Measurements from ENCODE around the gene CDCP1. TPM values are rescaled to one million over a fixed set of nuclear protein-coding genes. Genes with fewer than 3 reads are reported as not detected.

CDCP1 gene
- total RNA-seq, 1 donor: 7.6 TPM

GRCh38 chr3:45164056-45164455 is 17.9 kb upstream of the CDCP1 start:
- no peak overlapping the region for H3K27ac ChIP-seq (ENCODE audit: low read depth, low read length)
- TF ChIP-seq CTCF (IDR thresholded peaks at IDR 0.05; ENCODE audit: extremely low read depth, low read depth, low read length): no peak
- H3K4me3 ChIP-seq (ENCODE audit: insufficient read depth, low read length): no peak overlapping the region
- H2AFZ ChIP-seq (ENCODE audit: low read length): no peak overlapping the region
- H3K27me3 ChIP-seq (ENCODE audit: insufficient read depth, low read length): no peaks in the 10 kb centered on the region
- no peaks in the 10 kb centered on the region for H4K20me1 ChIP-seq (ENCODE audit: insufficient read depth, low read length)
- H3K36me3 ChIP-seq (ENCODE audit: insufficient read depth, low read length): no peaks in the 10 kb centered on the region
- no peaks in the 10 kb centered on the region for H3K79me2 ChIP-seq (ENCODE audit: insufficient read depth, low read length)
- no peak overlapping the region for H3K4me2 ChIP-seq (ENCODE audit: insufficient read depth, low read length)
- no peak for DNase-seq (ENCODE audit: insufficient read length, low spot score, missing footprints)
- H3K9me3 ChIP-seq (ENCODE audit: low read depth, low read length): no peaks in the 10 kb centered on the region
- peaks cover 17% of the 10 kb centered on the region for H3K4me1 ChIP-seq (ENCODE audit: insufficient read depth, low read length)

- H3K27ac ChIP-seq (ENCODE audit: low read depth, low read length): no peak overlapping the region
- no peaks in the 10 kb centered on the region for H3K79me2 ChIP-seq (ENCODE audit: insufficient read depth, low read length)
- H3K9me3 ChIP-seq (ENCODE audit: low read depth, low read length): no peaks in the 10 kb centered on the region
- H3K27me3 ChIP-seq (ENCODE audit: insufficient read depth, low read length): no peaks in the 10 kb centered on the region
- H3K36me3 ChIP-seq (ENCODE audit: insufficient read depth, low read length): no peaks in the 10 kb centered on the region
- H2AFZ ChIP-seq (ENCODE audit: low read length): no peak overlapping the region
- DNase-seq (ENCODE audit: insufficient read length, low spot score, missing footprints): no peak
- H4K20me1 ChIP-seq (ENCODE audit: insufficient read depth, low read length): no peaks in the 10 kb centered on the region
- TF ChIP-seq CTCF (IDR thresholded peaks at IDR 0.05; ENCODE audit: extremely low read depth, low read depth, low read length): no peak
- no peak overlapping the region for H3K4me2 ChIP-seq (ENCODE audit: insufficient read depth, low read length)
- H3K4me3 ChIP-seq (ENCODE audit: insufficient read depth, low read length): no peak overlapping the region
- H3K4me1 ChIP-seq (ENCODE audit: insufficient read depth, low read length): peaks cover 17% of the 10 kb centered on the region
Measured at GRCh38 chr3:45163481-45163880, 17.3 kb upstream of the CDCP1 start.

- peak; percentile 75 for DNase-seq (ENCODE audit: insufficient read length, low spot score, missing footprints)
- no peak for TF ChIP-seq CTCF (IDR thresholded peaks at IDR 0.05; ENCODE audit: extremely low read depth, low read depth, low read length)
- Histone ChIP-seq H3K9me3 (ENCODE audit: low read depth, low read length) (no peaks in the 10 kb centered on the region), H2AFZ (ENCODE audit: low read length) (peak overlapping the region; percentile 13), H3K27ac (ENCODE audit: low read depth, low read length) (peak overlapping the region; percentile 81), H3K27me3 (ENCODE audit: insufficient read depth, low read length) (no peaks in the 10 kb centered on the region), H3K4me3 (ENCODE audit: insufficient read depth, low read length) (no peak overlapping the region), H3K4me2 (ENCODE audit: insufficient read depth, low read length) (peak overlapping the region; percentile 47), H4K20me1 (ENCODE audit: insufficient read depth, low read length) (no peaks in the 10 kb centered on the region), H3K4me1 (ENCODE audit: insufficient read depth, low read length) (peaks cover 19% of the 10 kb centered on the region), H3K36me3 (ENCODE audit: insufficient read depth, low read length) (no peaks in the 10 kb centered on the region), H3K79me2 (ENCODE audit: insufficient read depth, low read length) (no peaks in the 10 kb centered on the region)
Measured at GRCh38 chr3:45154641-45155147, 8.5 kb upstream of the CDCP1 start.

- Histone ChIP-seq H3K4me2 (ENCODE audit: insufficient read depth, low read length) (peak overlapping the region; percentile 47), H3K79me2 (ENCODE audit: insufficient read depth, low read length) (no peaks in the 10 kb centered on the region), H3K9me3 (ENCODE audit: low read depth, low read length) (no peaks in the 10 kb centered on the region), H3K27me3 (ENCODE audit: insufficient read depth, low read length) (no peaks in the 10 kb centered on the region), H3K4me3 (ENCODE audit: insufficient read depth, low read length) (no peak overlapping the region), H3K4me1 (ENCODE audit: insufficient read depth, low read length) (peaks cover 19% of the 10 kb centered on the region), H2AFZ (ENCODE audit: low read length) (no peak overlapping the region), H3K36me3 (ENCODE audit: insufficient read depth, low read length) (no peaks in the 10 kb centered on the region), H4K20me1 (ENCODE audit: insufficient read depth, low read length) (no peaks in the 10 kb centered on the region), H3K27ac (ENCODE audit: low read depth, low read length) (peak overlapping the region; percentile 81)
- no peak for TF ChIP-seq CTCF (IDR thresholded peaks at IDR 0.05; ENCODE audit: extremely low read depth, low read depth, low read length)
- peak; percentile 82 for DNase-seq (ENCODE audit: insufficient read length, low spot score, missing footprints)
Measured at GRCh38 chr3:45153658-45154437, 7.7 kb upstream of the CDCP1 start.

Data from osteoblast (primary cell).